GM12872 (cell line): Measurements from ENCODE around the gene CCDC57.
A peak's percentile ranks its signal among the peaks of the same experiment; 100 is the strongest.

Experiments
- TF ChIP-seq, protein P1 (sequence below): IDR thresholded peaks from 3 replicates; pipeline ENCODE4 v1.5.1; 2011; ENCODE audit warnings: low read depth, mild to moderate bottlenecking, low read length, moderate library complexity; ENCODE audit not compliant: insufficient read depth

The CCDC57 gene

GRCh38 chr17:82246365-82247181, 33.9 kb upstream of the CCDC57 start:
- TF ChIP-seq, protein P1, sequence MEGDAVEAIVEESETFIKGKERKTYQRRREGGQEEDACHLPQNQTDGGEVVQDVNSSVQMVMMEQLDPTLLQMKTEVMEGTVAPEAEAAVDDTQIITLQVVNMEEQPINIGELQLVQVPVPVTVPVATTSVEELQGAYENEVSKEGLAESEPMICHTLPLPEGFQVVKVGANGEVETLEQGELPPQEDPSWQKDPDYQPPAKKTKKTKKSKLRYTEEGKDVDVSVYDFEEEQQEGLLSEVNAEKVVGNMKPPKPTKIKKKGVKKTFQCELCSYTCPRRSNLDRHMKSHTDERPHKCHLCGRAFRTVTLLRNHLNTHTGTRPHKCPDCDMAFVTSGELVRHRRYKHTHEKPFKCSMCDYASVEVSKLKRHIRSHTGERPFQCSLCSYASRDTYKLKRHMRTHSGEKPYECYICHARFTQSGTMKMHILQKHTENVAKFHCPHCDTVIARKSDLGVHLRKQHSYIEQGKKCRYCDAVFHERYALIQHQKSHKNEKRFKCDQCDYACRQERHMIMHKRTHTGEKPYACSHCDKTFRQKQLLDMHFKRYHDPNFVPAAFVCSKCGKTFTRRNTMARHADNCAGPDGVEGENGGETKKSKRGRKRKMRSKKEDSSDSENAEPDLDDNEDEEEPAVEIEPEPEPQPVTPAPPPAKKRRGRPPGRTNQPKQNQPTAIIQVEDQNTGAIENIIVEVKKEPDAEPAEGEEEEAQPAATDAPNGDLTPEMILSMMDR: no peak

DNA sequence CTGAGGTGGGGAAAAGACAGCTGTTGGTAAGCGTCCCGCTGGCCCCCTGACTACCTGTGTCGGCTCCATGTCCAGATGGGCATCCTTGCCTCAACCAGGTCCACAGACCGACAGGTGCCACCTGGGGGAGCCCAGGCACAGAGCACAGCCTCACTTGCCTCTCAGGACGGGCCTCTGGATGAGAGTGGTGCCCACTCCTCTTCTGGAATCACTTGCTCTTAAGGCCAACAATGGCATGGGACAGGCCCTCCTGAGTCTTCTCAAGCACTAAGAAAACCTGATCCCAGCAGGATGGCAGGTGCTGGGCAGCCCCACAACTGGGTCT, 33.4 kb upstream of the CCDC57 start:
- TF ChIP-seq, protein P1: no peak

DNA sequence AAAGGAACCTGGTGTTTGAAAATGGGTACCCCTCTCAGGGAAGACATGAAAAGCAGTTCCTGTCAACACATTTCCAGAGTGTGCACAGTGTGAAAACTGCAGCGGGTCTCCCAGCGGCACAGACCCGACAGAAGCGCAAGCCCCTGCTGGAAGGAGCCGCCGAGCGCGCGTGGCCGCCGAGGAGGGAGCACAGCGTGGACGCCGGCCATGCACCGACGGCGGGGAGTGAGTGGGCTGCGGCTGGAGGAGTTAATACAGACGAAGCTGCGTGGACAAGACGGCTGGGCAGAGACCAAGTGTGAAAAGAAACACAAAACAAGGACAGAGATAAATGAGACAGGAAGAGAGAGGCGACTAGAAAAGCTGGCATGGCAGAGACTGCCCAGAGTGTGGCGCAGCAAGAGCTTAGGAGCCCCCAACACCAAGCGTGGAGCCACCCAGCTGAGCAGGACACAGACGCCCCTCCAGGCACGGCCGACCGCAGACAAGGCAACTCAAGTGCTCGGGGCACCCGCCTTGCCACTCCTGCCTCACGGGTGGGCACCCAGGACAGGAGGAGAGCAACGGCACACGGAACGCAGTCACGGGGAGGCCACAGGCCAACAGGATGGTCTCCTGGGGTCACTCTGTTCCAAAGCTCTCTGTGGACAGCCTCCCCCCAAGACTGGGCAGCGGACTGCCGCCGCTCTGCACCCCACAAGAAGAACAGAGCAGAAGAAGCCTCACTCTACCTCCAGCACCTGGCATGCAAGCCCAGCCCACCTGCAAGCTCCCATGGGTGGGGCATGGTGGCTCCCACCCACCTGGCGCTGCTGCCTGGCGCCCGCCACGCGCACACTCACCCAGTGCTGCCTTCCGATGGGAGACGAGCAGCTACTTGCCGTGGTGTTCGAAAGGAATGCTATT, 32.7 kb upstream of the CCDC57 start:
- TF ChIP-seq, protein P1: no peak

GRCh38 chr17:82244413-82245133, 31.9 kb upstream of the CCDC57 start:
- TF ChIP-seq, protein P1: peak; percentile 49

GRCh38 chr17:82243648-82244412, 31.2 kb upstream of the CCDC57 start:
- TF ChIP-seq, protein P1: no peak

DNA sequence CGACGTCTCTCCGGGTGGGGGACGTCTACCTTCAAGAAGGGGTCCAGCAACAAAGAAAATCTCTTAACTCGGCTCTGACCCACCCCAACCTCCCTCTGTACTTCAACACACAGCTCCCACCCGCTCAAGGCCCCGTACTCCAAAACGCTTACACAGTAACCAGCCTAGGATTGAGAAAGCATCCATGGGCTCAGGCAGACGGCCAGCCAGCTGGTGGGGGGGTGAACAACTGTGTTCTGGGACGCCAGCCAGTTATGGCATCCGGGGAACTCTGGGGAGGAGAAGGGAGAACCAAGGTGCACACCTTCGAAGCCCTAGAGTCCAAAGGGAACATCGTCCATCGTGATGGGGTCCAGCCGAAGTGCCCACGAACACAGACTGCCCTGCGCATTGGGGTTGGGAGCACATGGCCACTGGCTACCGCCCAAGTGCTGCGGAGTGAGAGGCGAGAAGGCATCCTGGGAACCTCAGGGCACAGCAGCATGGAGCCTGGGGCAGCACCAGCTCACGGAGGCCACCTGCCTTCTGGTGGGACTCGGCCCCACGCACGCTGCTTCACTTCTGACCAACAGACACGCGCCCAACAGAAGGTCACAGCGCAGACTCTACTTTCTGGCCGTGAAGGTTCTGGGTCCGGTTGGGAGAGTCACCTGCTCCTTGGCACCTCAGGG, 30.5 kb upstream of the CCDC57 start:
- TF ChIP-seq, protein P1: no peak
